Endodermal cell (in vitro differentiated cells): Measurements from ENCODE around the gene MAMSTR. TPM values are rescaled to one million over a fixed set of nuclear protein-coding genes. Genes with fewer than 3 reads are reported as not detected.

ENCODE experiments used
- DNase-seq: peaks from one replicate; pipeline ENCODE4 v3.0.0-alpha.2; 2017
- H3K27ac ChIP-seq: 2 replicates; pipeline ENCODE4 v1.5.1; 2013; ENCODE audit warnings: mild to moderate bottlenecking, low read depth, low read length, moderate library complexity
- H3K27me3 ChIP-seq: 2 replicates; pipeline ENCODE4 v1.6.1; 2013; ENCODE audit warnings: mild to moderate bottlenecking, low read length, moderate library complexity; ENCODE audit not compliant: insufficient read depth, control insufficient read depth, poor library complexity, severe bottlenecking
- H3K36me3 ChIP-seq: 2 replicates; pipeline ENCODE4 v1.7.0; 2013; ENCODE audit warnings: mild to moderate bottlenecking, low read length, moderate library complexity; ENCODE audit not compliant: control insufficient read depth, insufficient read depth
- H3K4me1 ChIP-seq: one replicate; pipeline ENCODE4 v1.7.0; 2013; ENCODE audit warnings: low read length; ENCODE audit not compliant: control insufficient read depth, insufficient read depth
- H3K4me3 ChIP-seq: 2 replicates; pipeline ENCODE4 v1.5.1; 2013; ENCODE audit warnings: mild to moderate bottlenecking, low read length, moderate library complexity
- H3K9ac ChIP-seq: 2 replicates; pipeline ENCODE4 v1.6.1; 2013; ENCODE audit warnings: mild to moderate bottlenecking, low read length, moderate library complexity; ENCODE audit not compliant: poor library complexity, severe bottlenecking; ENCODE audit errors: extremely low read depth
- H3K9me3 ChIP-seq: 2 replicates; pipeline ENCODE4 v1.6.1; 2013; ENCODE audit warnings: mild to moderate bottlenecking, low read length, moderate library complexity; ENCODE audit not compliant: control insufficient read depth
- H3K27ac Mint-ChIP-seq: 2 replicates; pipeline ENCODE4 v1.8.0; 2020; ENCODE audit warnings: mixed read lengths
- H3K27me3 Mint-ChIP-seq: 2 replicates; pipeline ENCODE4 v1.8.0; 2021; ENCODE audit warnings: mild to moderate bottlenecking, mixed read lengths; ENCODE audit not compliant: insufficient read depth
- H3K36me3 Mint-ChIP-seq: 2 replicates; pipeline ENCODE4 v1.8.0; 2020; ENCODE audit warnings: low read depth, mixed read lengths
- H3K4me1 Mint-ChIP-seq: 2 replicates; pipeline ENCODE4 v1.8.0; 2020; ENCODE audit warnings: mixed read lengths
- H3K4me3 Mint-ChIP-seq: 2 replicates; pipeline ENCODE4 v1.8.0; 2020; ENCODE audit warnings: mild to moderate bottlenecking, moderate library complexity, mixed read lengths
- H3K9me3 Mint-ChIP-seq: 2 replicates; pipeline ENCODE4 v1.8.0; 2020; ENCODE audit warnings: mild to moderate bottlenecking, mixed read lengths
- CTCF ChIP-seq: fragments of 200-600 bp; sonication (generic); conservative IDR thresholded peaks from 2 replicates; pipeline ENCODE4 v1.5.0; 2021; ENCODE audit warnings: antibody characterized with exemption, mild to moderate bottlenecking
- WGBS, 2 experiments: methylation state at CpG; one replicate each; pipeline versions ENCODE4 v1.1.5 to v1.1.7; 2013; ENCODE audit warnings: missing lambda C conversion rate in 2 of 2, mixed read lengths in 1 of 2; ENCODE audit not compliant: insufficient coverage in 1 of 2, insufficient read length in 1 of 2; 5-methylcytosine and 5-hydroxymethylcytosine counted together
- total RNA-seq, 2 donors: library from RNA; stranded (reverse); fragmentation: NEBNext Ultra II Directional in 1 of 2; extraction: Animal tissue kit (Norgen Biotek cat#: 25700) in 1 of 2; gene quantifications; 2 replicates in 1 of 2; 3 replicates in 1 of 2; pipeline ENCODE4 v1.2.1, GENCODE V29; 2021

Gene MAMSTR
- total RNA-seq, 2 donors from 2014 or later, result 1.9 to 2.3 TPM

GRCh38 chr19:48750771-48751504 lies 31.4 kb upstream of the MAMSTR start:
- no peaks in the 10 kb centered on the region for H3K9me3 ChIP-seq
- peak; percentile 45 for DNase-seq
- Mint-ChIP-seq H3K27me3 (peaks cover 31% of the 10 kb centered on the region), H3K9me3 (no peaks in the 10 kb centered on the region), H3K4me3 (peak overlapping the region; percentile 81), H3K36me3 (peaks cover 9% of the 10 kb centered on the region), H3K4me1 (peaks cover 20% of the 10 kb centered on the region), H3K27ac (no peak overlapping the region)
- H3K4me3 ChIP-seq, result no peak overlapping the region
- H3K27ac ChIP-seq, result no peak overlapping the region
- no peak overlapping the region for H3K9ac ChIP-seq
- peaks cover 14% of the 10 kb centered on the region for H3K27me3 ChIP-seq
- peaks cover 10% of the 10 kb centered on the region for H3K36me3 ChIP-seq
- no peak for TF ChIP-seq CTCF
- no peaks in the 10 kb centered on the region for H3K4me1 ChIP-seq
- 95 to 96% methylated on average over 26 to 29 of the region's 29 CpGs for WGBS, 2 experiments

GRCh38 chr19:48750351-48750750 lies 30.8 kb upstream of the MAMSTR start:
- no peak overlapping the region for H3K4me3 Mint-ChIP-seq

GRCh38 chr19:48749571-48750198 lies 30.2 kb upstream of the MAMSTR start:
- DNase-seq, result no peak
- 88 to 89% methylated on average over 3 to 4 of the region's 4 CpGs for WGBS, 2 experiments
- Mint-ChIP-seq H3K27me3 (peaks cover 26% of the 10 kb centered on the region), H3K4me1 (peaks cover 20% of the 10 kb centered on the region), H3K9me3 (no peaks in the 10 kb centered on the region), H3K36me3 (peaks cover 9% of the 10 kb centered on the region), H3K4me3 (no peak overlapping the region), H3K27ac (no peak overlapping the region)
- no peak for TF ChIP-seq CTCF
- Histone ChIP-seq H3K4me3 (no peak overlapping the region), H3K36me3 (peaks cover 10% of the 10 kb centered on the region), H3K4me1 (no peaks in the 10 kb centered on the region), H3K9ac (no peak overlapping the region), H3K27me3 (peaks cover 14% of the 10 kb centered on the region), H3K9me3 (no peaks in the 10 kb centered on the region), H3K27ac (no peak overlapping the region)

More at GRCh38 chr19:48750351-48750750, 30.8 kb upstream of the MAMSTR start:
- Mint-ChIP-seq H3K36me3 (peaks cover 9% of the 10 kb centered on the region), H3K4me1 (peaks cover 20% of the 10 kb centered on the region), H3K27me3 (peaks cover 30% of the 10 kb centered on the region), H3K9me3 (no peaks in the 10 kb centered on the region), H3K27ac (no peak overlapping the region)
- no peak for TF ChIP-seq CTCF
- peaks cover 14% of the 10 kb centered on the region for H3K27me3 ChIP-seq
- no peaks in the 10 kb centered on the region for H3K4me1 ChIP-seq
- H3K4me3 ChIP-seq, result no peak overlapping the region
- H3K27ac ChIP-seq, result no peak overlapping the region
- no peak for DNase-seq
- H3K9ac ChIP-seq, result no peak overlapping the region
- H3K36me3 ChIP-seq, result peaks cover 10% of the 10 kb centered on the region
- no peaks in the 10 kb centered on the region for H3K9me3 ChIP-seq
- 95 to 98% methylated on average over 31 of the region's 31 CpGs for WGBS, 2 experiments
